GM06990 (cell line): ENCODE data around the gene RAPGEF1.
"Not testable (repeated sequence)": the region's sequence is repeated elsewhere in the genome, so short reads cannot be mapped to it uniquely, and the experiment has no call there.

Source experiments
- DNase-seq: peaks from one replicate; pipeline ENCODE4 v3.0.0-alpha.2; 2011; ENCODE audit not compliant: insufficient read length; ENCODE audit errors: extremely low read depth
- H3K27me3 ChIP-seq: replicated peaks from 2 replicates; pipeline ENCODE4 v1.6.0; 2011; ENCODE audit warnings: low read length; ENCODE audit not compliant: control insufficient read depth, insufficient read depth
- H3K36me3 ChIP-seq: 2 replicates; pipeline ENCODE4 v1.5.1; 2011; ENCODE audit warnings: low read length; ENCODE audit not compliant: control insufficient read depth, insufficient read depth
- H3K4me3 ChIP-seq: replicated peaks from 2 replicates; pipeline ENCODE4 v1.5.1; 2011; ENCODE audit warnings: low read depth, mild to moderate bottlenecking, control low read depth, low read length
- TF ChIP-seq, protein P1 (sequence below): IDR thresholded peaks from 2 replicates; pipeline ENCODE4 v1.5.1; 2011; ENCODE audit warnings: low read length, control low read depth, mild to moderate bottlenecking, inconsistent platforms; ENCODE audit not compliant: insufficient read depth, poor library complexity, severe bottlenecking

The RAPGEF1 gene

DNA sequence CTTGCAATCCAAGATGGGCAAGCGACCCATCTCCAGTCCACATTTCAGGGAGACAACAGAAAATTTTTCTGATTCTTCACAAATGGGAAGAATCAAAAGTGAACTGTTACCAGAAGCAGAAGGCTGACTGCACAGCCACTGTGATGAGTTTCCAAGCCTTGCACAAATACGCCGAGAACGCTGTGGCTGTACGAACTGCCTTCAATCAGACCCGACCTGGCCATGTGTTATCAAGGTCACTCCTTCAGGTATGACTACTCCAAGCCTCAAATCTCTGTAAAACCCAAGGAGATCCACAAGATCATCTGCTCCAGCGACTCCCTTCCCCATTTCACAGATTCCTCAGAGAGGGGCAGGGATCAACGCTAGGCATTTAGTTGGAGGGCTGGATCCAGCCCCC is 26.9 kb downstream of the RAPGEF1 start:
- H3K36me3 ChIP-seq: 0 out of 2 replicates have a peak, but pooled peaks cover 2% of the 10 kb centered on the region
- DNase-seq: no peak
- no peaks in the 10 kb centered on the region for H3K27me3 ChIP-seq
- TF ChIP-seq, protein P1, sequence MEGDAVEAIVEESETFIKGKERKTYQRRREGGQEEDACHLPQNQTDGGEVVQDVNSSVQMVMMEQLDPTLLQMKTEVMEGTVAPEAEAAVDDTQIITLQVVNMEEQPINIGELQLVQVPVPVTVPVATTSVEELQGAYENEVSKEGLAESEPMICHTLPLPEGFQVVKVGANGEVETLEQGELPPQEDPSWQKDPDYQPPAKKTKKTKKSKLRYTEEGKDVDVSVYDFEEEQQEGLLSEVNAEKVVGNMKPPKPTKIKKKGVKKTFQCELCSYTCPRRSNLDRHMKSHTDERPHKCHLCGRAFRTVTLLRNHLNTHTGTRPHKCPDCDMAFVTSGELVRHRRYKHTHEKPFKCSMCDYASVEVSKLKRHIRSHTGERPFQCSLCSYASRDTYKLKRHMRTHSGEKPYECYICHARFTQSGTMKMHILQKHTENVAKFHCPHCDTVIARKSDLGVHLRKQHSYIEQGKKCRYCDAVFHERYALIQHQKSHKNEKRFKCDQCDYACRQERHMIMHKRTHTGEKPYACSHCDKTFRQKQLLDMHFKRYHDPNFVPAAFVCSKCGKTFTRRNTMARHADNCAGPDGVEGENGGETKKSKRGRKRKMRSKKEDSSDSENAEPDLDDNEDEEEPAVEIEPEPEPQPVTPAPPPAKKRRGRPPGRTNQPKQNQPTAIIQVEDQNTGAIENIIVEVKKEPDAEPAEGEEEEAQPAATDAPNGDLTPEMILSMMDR: no peak
- H3K4me3 ChIP-seq: no peak overlapping the region

DNA sequence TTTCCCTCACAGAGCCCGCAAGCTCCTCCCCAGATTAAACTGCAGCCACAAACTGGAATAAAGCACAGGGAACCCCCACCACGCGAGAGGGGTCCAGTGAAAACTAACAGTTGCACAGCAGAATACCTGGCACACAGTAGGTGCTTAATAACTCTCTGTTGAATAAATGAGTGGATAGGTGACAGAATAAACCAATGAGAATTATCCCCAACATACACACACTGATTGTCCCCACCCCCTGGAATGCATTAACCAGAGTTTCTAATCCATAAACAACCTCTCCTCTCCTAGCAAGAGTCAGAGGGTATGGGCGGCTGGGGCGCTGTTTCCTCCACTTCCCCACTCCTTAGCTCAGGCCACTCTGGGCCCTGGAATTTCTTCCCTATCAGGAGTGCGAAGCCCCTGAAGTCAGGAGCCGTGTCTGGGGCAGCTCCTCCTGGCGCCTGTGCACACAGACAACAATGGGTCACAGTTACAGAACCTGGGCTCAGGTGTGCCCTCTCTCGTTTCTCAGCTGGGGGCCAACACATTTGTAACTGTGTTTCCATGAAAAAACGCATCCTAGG is 27.6 kb downstream of the RAPGEF1 start:
- H3K27me3 ChIP-seq: no peaks in the 10 kb centered on the region
- no peak for DNase-seq
- TF ChIP-seq, protein P1: no peak
- 0 out of 2 replicates have a peak, but pooled peaks cover 2% of the 10 kb centered on the region for H3K36me3 ChIP-seq
- H3K4me3 ChIP-seq: no peak overlapping the region

DNA sequence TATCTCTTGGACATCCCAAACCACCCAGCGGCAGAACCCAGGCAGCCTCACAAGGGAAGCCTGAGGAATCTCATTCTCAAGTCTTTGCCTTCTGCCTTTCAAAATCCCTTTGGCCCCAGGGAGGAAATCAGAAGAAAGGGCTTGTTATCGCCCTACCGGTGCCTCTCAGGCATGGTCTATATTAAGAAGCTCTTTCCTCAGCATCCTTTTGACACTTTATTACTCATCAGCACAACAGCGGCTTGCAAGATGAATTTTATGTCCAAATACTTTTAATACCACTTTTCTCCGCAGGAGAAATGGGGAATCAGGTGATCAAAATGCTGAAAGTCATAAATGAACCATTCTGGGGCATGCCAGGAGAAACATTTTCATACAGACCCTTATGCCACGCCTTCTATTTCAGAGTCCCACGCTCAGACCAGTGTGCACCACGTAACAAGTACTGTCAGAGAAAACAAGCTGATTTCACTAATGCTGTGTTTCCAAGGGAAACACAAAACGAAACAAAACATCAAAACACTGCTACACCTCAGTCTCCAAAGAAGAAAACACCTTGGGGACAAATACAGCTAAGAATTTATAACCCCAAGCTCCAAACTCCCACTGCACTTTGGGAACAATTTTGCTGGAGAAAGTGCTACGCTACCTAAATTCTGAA is 30.0 kb downstream of the RAPGEF1 start:
- peak; percentile 33 for DNase-seq

DNA sequence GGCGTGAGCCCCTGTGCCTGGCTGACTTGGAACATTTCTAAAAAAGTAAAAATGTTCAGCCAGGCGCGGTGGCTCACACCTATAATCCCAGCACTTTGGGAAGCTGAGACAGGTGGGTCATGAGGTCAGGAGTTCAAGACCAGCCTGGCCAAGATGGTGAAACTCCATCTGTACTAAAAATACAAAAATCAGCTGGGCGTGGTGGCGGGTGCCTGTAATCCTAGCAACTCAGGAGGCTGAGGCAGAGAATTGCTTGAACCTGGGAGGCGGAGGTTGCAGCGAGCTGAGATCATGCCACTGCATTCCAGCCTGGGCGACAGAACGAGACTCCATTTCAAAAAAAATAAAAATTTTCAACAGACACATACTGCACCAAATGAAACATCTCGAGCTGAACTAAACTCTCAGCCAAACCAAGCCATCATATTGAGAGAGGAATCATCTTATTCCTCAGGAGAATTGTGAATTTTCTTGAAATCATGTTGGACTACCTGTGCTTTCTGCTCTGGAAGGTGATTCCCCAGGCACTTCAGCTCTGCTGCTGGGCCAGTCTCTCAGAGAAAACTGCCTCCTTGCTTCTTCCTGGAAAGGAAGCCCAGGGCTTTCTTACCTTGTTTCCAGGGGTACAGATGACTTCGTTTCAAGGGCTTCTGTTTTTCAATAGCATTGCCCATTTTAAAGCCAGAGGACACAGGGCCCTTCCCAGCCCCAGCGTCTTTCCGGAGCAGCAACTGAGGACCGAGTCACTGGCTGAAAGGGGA is 30.7 kb downstream of the RAPGEF1 start:
- H3K4me3 ChIP-seq: peak overlapping the region; percentile 53
- not testable (repeated sequence) for H3K36me3 ChIP-seq, DNase-seq, H3K27me3 ChIP-seq

More for the DNA sequence above, 30.0 kb downstream of the RAPGEF1 start:
- Histone ChIP-seq H3K27me3 (no peaks in the 10 kb centered on the region), H3K4me3 (peak overlapping the region; percentile 53), H3K36me3 (no peaks in the 10 kb centered on the region)
- TF ChIP-seq, protein P1: no peak

DNA sequence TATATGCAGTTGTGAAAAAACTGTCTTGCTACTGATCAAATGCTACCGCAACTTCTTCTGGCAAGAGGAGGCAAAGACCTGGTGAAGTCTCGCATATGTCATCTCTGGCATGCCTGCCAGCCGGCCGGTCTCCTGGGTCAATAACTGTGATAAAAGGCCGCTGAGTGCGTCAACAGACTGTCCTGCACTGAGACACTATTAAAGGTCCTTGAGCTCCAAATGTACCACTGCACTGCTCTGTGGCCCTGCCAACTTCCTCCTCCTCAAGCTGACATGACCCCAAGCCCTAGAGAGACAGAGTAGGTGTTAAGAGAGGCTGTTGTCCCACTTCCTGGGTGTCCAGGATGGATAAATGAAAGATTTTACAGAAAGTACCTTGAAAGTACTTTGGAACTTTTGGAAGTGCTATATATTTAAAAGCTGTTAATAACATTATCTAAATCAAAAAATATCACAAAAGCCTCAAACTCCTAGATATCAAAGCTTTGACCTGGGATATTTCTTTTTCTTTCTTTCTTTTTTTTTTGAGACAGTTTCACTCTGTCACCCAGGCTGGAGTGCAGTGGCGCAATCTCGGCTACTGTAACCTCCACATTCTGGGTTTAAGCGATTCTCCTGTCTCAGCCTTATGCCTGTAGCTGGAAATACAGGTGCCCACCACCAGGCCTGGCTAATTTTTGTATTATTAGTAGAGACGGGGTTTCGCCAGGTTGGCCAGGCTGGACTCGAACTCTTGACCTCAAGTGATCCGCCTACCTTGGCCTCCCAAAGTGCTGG is 31.5 kb downstream of the RAPGEF1 start:
- no peaks in the 10 kb centered on the region for H3K36me3 ChIP-seq
- TF ChIP-seq, protein P1: no peak
- H3K27me3 ChIP-seq: no peaks in the 10 kb centered on the region
- no peak for DNase-seq
- H3K4me3 ChIP-seq: peak overlapping the region; percentile 42
